Peyer's patch (tissue), 4 donors: Measurements from ENCODE around the gene PGPEP1. TPM values are rescaled to one million over a fixed set of nuclear protein-coding genes. Genes with fewer than 3 reads are reported as not detected.
"Not testable (repeated sequence)": the region's sequence is repeated elsewhere in the genome, so short reads cannot be mapped to it uniquely, and the experiment has no call there.

Experiments
- DNase-seq, 3 donors: peaks; one replicate each; pipeline ENCODE4 v3.0.0-alpha.2; 2017 to 2019
- H3K27ac ChIP-seq, 4 donors: fragments of 200-600 bp; sonication (generic); one replicate each; pipeline ENCODE4 v1.5.1; 2016 to 2019
- H3K27me3 ChIP-seq, 2 donors: fragments of 200-600 bp; sonication (generic); one replicate each; pipeline ENCODE4 v1.5.1; 2019
- H3K36me3 ChIP-seq, 3 donors: fragments of 200-600 bp; sonication (generic); one replicate each; pipeline ENCODE4 v1.5.1; 2016 to 2019
- H3K4me1 ChIP-seq, 4 donors: fragments of 200-600 bp; sonication (generic); one replicate each; pipeline ENCODE4 v1.5.1; 2016 to 2019
- H3K4me3 ChIP-seq, 4 donors: fragments of 200-600 bp; sonication (generic); 1 replicate in 3 of 4; 2 replicates in 1 of 4; pipeline ENCODE4 v1.5.1; 2016 to 2019; ENCODE audit warnings: mild to moderate bottlenecking in 1 of 4
- H3K9me3 ChIP-seq, 4 donors: fragments of 200-600 bp; sonication (generic); one replicate each; pipeline ENCODE4 v1.5.1; 2016 to 2019; ENCODE audit warnings: mild to moderate bottlenecking in 1 of 4
- CTCF ChIP-seq, 6 experiments: fragments of 450-650 bp in 4 of 6; fragments of 200-600 bp in 2 of 6; sonication (generic) in 1 of 6; IDR thresholded peaks; one replicate each; pipeline ENCODE4 v1.5.1; 2017 to 2019; ENCODE audit warnings: antibody characterized with exemption in 6 of 6, mild to moderate bottlenecking in 3 of 6, moderate library complexity in 1 of 6
- POLR2A ChIP-seq, 2 donors: fragments of 450-650 bp; IDR thresholded peaks; one replicate each; pipeline ENCODE4 v1.5.1; 2017; ENCODE audit warnings: antibody characterized with exemption in 2 of 2, mild to moderate bottlenecking in 2 of 2, moderate library complexity in 2 of 2
- total RNA-seq, 4 donors: library from RNA; depleted of rRNA; stranded (reverse); fragments of >200 nt; gene quantifications; one replicate each; pipeline ENCODE4 v1.1.0, GENCODE V29; 2016

The PGPEP1 gene
- total RNA-seq, 4 donors from 2014 or later: 45.4 to 138 (median 89.2) TPM

DNA sequence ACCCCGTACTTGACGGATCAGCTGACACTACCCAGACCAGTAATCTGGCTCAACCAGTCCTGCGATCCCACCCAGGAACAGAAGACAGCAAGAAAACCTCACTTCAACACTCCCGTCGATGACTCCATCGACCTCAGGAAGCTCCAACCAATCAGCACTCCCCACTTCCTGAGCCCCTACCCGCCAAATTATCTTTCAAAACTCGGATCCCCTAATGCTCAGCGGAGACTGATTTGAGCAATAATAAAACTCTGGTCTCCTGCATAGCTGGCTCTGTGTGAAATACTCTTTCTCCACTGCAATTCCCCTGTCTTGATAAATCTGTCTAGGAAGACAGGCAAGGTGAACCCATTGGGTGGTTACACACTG, 18.7 kb upstream of the PGPEP1 start:
- Histone ChIP-seq H3K27ac (peak overlapping the region; percentile 88 to 97 (median 94)), H3K4me3 (peak overlapping the region in 2 of 4 donors; percentile 67 to 77), H3K36me3 (no peaks in the 10 kb centered on the region), H3K9me3 (no peaks in the 10 kb centered on the region), H3K4me1 (peaks cover 16 to 62% (median 39%) of the 10 kb centered on the region in 4 donors), H3K27me3 (no peaks in the 10 kb centered on the region)
- TF ChIP-seq CTCF (IDR thresholded peaks at IDR 0.05) (no peak), POLR2A (IDR thresholded peaks at IDR 0.05) (no peak)
- no peak for DNase-seq

GRCh38 chr19:18322318-18322758, 18.1 kb upstream of the PGPEP1 start:
- Histone ChIP-seq H3K9me3 (no peaks in the 10 kb centered on the region), H3K27ac (peak overlapping the region; percentile 88 to 97 (median 94)), H3K27me3 (no peaks in the 10 kb centered on the region), H3K4me1 (peaks cover 16 to 57% (median 39%) of the 10 kb centered on the region in 4 donors), H3K4me3 (peak overlapping the region; percentile 64 to 83 (median 72)), H3K36me3 (no peaks in the 10 kb centered on the region)
- peak; percentile 71 to 91 (median 81) for DNase-seq
- TF ChIP-seq POLR2A (IDR thresholded peaks at IDR 0.05): peak in 1 of 2 donors; percentile 59
- peak in 2 of 6 experiments; percentile 16 to 26 for TF ChIP-seq CTCF (IDR thresholded peaks at IDR 0.05)

DNA sequence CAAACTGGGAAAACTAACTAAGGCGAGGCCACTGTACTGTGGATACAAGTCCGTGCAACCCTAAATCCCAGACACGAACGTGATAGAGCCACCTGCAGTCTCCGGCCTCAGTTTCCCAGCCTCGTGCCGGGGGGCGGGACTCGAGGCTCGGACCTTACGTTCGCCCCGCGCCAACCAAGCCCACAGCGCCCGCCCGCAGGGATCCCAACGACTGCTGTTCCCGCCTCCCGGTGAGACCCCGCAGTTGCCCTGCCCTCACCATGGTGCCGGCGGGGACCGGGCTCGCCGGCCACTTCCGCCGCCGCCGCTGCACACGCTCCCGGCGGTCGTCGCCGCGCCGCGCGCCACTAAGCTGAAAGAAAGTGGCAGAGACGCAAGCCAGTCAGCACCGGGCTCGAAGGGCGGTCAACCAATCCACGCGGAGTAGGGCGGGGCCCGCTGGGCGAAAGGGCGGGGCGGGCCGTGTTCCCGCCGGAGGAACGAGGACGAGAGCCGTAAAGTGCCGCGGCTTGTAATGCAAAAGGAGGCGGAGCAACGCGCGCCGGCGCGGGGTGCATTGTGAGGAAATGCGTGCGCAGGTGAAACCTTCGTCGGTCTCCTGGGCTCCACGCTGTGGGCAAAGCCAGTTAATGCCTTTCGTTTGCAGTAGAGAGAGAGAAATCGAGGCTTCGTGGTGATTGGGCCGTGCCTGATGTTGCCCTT, 17.5 kb upstream of the PGPEP1 start, which contains the start of gene LSM4:
Gene LSM4 (minus strand): TSS at position 318 of the 702 bp plus-strand sequence. CDS start 56 bp downstream, at position 262.
- peaks cover 16 to 52% (median 37%) of the 10 kb centered on the region in 4 donors for H3K4me1 ChIP-seq
- H3K27ac ChIP-seq: peak within 1 kb of the TSS; percentile 88 to 97 (median 94)
- H3K4me3 ChIP-seq: peak within 1 kb of the TSS; percentile 64 to 83 (median 72)
- no peaks in the 10 kb centered on the region for H3K36me3 ChIP-seq
- DNase-seq: peak; percentile 99 to 100 (median 100)
- no peaks in the 10 kb centered on the region for H3K9me3 ChIP-seq
- TF ChIP-seq POLR2A (IDR thresholded peaks at IDR 0.05) (peak; percentile 95 to 97), CTCF (IDR thresholded peaks at IDR 0.05) (peak in 5 of 6 experiments; percentile 46 to 58 (median 51))
- no peaks in the 10 kb centered on the region for H3K27me3 ChIP-seq

- H3K27me3 ChIP-seq, H3K9me3 ChIP-seq, H3K36me3 ChIP-seq, H3K4me3 ChIP-seq, DNase-seq: not testable (repeated sequence)
- Histone ChIP-seq H3K4me1 (peaks cover 3 to 46% (median 29%) of the 10 kb centered on the region in 4 donors), H3K27ac (peak overlapping the region in 3 of 4 donors; percentile 77 to 97 (median 95))
Observed at GRCh38 chr19:18324373-18324731, 16.0 kb upstream of the PGPEP1 start.

- no peak for TF ChIP-seq CTCF (IDR thresholded peaks at IDR 0.05)
- TF ChIP-seq POLR2A (IDR thresholded peaks at IDR 0.05): no peak
- Histone ChIP-seq H3K9me3 (no peaks in the 10 kb centered on the region), H3K4me3 (no peak overlapping the region), H3K27ac (no peak overlapping the region), H3K36me3 (no peaks in the 10 kb centered on the region), H3K27me3 (no peaks in the 10 kb centered on the region), H3K4me1 (peaks cover 3 to 31% (median 17%) of the 10 kb centered on the region in 4 donors)
- no peak for DNase-seq
Observed at GRCh38 chr19:18326772-18327171, 13.6 kb upstream of the PGPEP1 start.

DNA sequence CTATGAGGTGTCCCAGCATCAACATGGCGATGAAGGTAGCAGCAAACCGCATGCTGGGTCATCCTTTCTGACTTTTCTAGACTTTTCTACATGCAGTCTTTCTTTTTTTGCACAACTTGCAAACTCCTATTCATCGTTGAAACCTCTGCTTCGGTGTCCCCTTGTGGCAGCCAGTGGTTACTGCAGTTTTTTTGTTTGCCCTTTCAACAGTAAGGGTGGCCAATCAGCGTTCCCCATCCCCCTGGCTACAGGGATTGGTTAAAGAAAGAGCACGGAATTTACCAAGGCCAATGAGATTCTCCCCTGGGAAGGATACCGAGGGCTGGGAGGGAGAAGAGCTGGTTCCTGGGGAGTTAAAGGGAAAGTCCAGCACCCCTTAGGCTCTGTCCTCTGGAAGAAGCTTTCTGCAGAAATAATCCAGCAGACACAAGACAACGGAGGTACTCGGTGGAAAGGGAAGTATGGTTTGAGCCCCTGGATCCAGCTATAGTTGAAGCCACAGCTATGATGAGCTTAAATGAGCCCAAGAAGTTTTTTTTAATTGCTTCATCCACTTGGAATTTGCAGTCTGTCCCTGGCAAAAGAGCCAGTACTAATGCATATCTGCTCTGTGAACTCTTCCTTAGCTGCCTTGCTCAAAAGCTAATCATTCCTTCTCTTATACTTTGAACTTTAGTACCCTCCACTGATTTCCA, 11.9 kb upstream of the PGPEP1 start:
- Histone ChIP-seq H3K27ac (peak overlapping the region; percentile 41 to 76 (median 68)), H3K36me3 (no peaks in the 10 kb centered on the region), H3K4me3 (peak overlapping the region in 2 of 4 donors; percentile 24 to 34), H3K4me1 (peaks cover 2 to 22% (median 7%) of the 10 kb centered on the region in 4 donors), H3K27me3 (no peaks in the 10 kb centered on the region), H3K9me3 (no peaks in the 10 kb centered on the region)
- DNase-seq: peak; percentile 84 to 97 (median 93)
- TF ChIP-seq CTCF (IDR thresholded peaks at IDR 0.05): peak; percentile 88 to 100 (median 99)
- TF ChIP-seq POLR2A (IDR thresholded peaks at IDR 0.05): peak in 1 of 2 donors; percentile 47
